ENCODE data around the gene NEURL1B. TPM values are rescaled to one million over a fixed set of nuclear protein-coding genes. Genes with fewer than 3 reads are reported as not detected.

The NEURL1B gene
- polyA plus RNA-seq, 1 of the 3 experiments (the other 2 are of a cell fraction): 2.8 TPM

GRCh38 chr5:172602783-172603231 lies 38.3 kb upstream of the NEURL1B start:
- TF ChIP-seq CTCF (IDR thresholded peaks at IDR 0.05): no peak
- TF ChIP-seq SIN3A (IDR thresholded peaks at IDR 0.05; ENCODE audit: borderline replicate concordance, low read depth, low read length): no peak
- no peak for TF ChIP-seq NFIC (IDR thresholded peaks at IDR 0.05; ENCODE audit: borderline replicate concordance)
- TF ChIP-seq USF1 (IDR thresholded peaks at IDR 0.05; ENCODE audit: borderline replicate concordance, low read depth): no peak
- no peak for TF ChIP-seq MXI1 (IDR thresholded peaks at IDR 0.05; ENCODE audit: low read depth, low read length)
- no peak for TF ChIP-seq RCOR1 (IDR thresholded peaks at IDR 0.05; ENCODE audit: low read length)
- TF ChIP-seq NRF1 (IDR thresholded peaks at IDR 0.05; ENCODE audit: low read depth, low read length): no peak
- TF ChIP-seq GABPA (IDR thresholded peaks at IDR 0.05; ENCODE audit: low read depth): no peak
- TF ChIP-seq TCF12 (IDR thresholded peaks at IDR 0.05): no peak
- TF ChIP-seq, protein P1, sequence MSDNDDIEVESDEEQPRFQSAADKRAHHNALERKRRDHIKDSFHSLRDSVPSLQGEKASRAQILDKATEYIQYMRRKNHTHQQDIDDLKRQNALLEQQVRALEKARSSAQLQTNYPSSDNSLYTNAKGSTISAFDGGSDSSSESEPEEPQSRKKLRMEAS (IDR thresholded peaks at IDR 0.05; ENCODE audit: low read depth): no peak
- TF ChIP-seq POLR2AphosphoS5 (IDR thresholded peaks at IDR 0.05; ENCODE audit: low read depth, low read length): no peak
- no peak for TF ChIP-seq RFX5 (IDR thresholded peaks at IDR 0.05; ENCODE audit: low read length)
- no peak for TF ChIP-seq RAD21 (IDR thresholded peaks at IDR 0.05; ENCODE audit: low read length)
- TF ChIP-seq, protein P2, sequence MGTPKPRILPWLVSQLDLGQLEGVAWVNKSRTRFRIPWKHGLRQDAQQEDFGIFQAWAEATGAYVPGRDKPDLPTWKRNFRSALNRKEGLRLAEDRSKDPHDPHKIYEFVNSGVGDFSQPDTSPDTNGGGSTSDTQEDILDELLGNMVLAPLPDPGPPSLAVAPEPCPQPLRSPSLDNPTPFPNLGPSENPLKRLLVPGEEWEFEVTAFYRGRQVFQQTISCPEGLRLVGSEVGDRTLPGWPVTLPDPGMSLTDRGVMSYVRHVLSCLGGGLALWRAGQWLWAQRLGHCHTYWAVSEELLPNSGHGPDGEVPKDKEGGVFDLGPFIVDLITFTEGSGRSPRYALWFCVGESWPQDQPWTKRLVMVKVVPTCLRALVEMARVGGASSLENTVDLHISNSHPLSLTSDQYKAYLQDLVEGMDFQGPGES (IDR thresholded peaks at IDR 0.05; ENCODE audit: low read depth, low read length): no peak
- Histone ChIP-seq H3K79me2 (ENCODE audit: insufficient read depth) (no peaks in the 10 kb centered on the region), H3F3A (replicated peaks; ENCODE audit: insufficient read depth) (no peaks in the 10 kb centered on the region), H3K27me3 (ENCODE audit: insufficient read depth) (no peaks in the 10 kb centered on the region; the same call in 1 of the 2 replicates), H3K9me2 (no peaks in the 10 kb centered on the region), H3K4me3 (ENCODE audit: low read depth in 2 of 2, low read length in 1 of 2) (no peak overlapping the region), H3K36me3 (replicated peaks in 1 of 2; ENCODE audit: control insufficient read depth in 1 of 2, insufficient read depth in 2 of 2, low read length in 1 of 2) (no peaks in the 10 kb centered on the region), H2AFZ (ENCODE audit: low read depth) (no peak overlapping the region), H3K4me1 (ENCODE audit: control insufficient read depth in 1 of 2, insufficient read depth in 2 of 2, low read depth in 1 of 2, low read length in 1 of 2) (no peaks in the 10 kb centered on the region), H3K4me2 (no peak overlapping the region), H3K27ac (ENCODE audit: low read depth in 2 of 2, low read length in 1 of 2) (no peak overlapping the region), H4K20me1 (ENCODE audit: insufficient read depth) (no peaks in the 10 kb centered on the region), H3K9me3 (no peaks in the 10 kb centered on the region), H3K9ac (no peak overlapping the region)
- CTCF ChIA-PET: interaction anchor here (1.2 to 2.0 kb wide), 2 partner anchors 11 to 12 kb away, joined by 3 to 4 read pairs; no protein-coding TSS in a partner anchor
- 60% methylated on average over 12 of the region's 14 CpGs for WGBS (ENCODE audit: low lambda C conversion rate)
- no peak for DNase-seq
- POLR2A ChIA-PET: no interaction called here

- Histone ChIP-seq H3K9me2 (no peaks in the 10 kb centered on the region), H3K27me3 (ENCODE audit: insufficient read depth) (no peaks in the 10 kb centered on the region; the same call in 1 of the 2 replicates), H3K27ac (ENCODE audit: low read depth in 2 of 2, low read length in 1 of 2) (no peak overlapping the region), H3K9ac (no peak overlapping the region), H3K9me3 (no peaks in the 10 kb centered on the region), H4K20me1 (ENCODE audit: insufficient read depth) (no peaks in the 10 kb centered on the region), H3F3A (replicated peaks; ENCODE audit: insufficient read depth) (no peaks in the 10 kb centered on the region), H3K36me3 (replicated peaks in 1 of 2; ENCODE audit: control insufficient read depth in 1 of 2, insufficient read depth in 2 of 2, low read length in 1 of 2) (no peaks in the 10 kb centered on the region), H3K79me2 (ENCODE audit: insufficient read depth) (no peaks in the 10 kb centered on the region), H3K4me3 (ENCODE audit: low read depth in 2 of 2, low read length in 1 of 2) (no peak overlapping the region), H2AFZ (ENCODE audit: low read depth) (no peak overlapping the region), H3K4me1 (ENCODE audit: control insufficient read depth in 1 of 2, insufficient read depth in 2 of 2, low read depth in 1 of 2, low read length in 1 of 2) (no peaks in the 10 kb centered on the region), H3K4me2 (no peak overlapping the region)
- WGBS (ENCODE audit: low lambda C conversion rate): 68% methylated on average over 15 of the region's 17 CpGs
- DNase-seq: no peak
- CTCF ChIA-PET: interaction anchor here (1.2 to 1.5 kb wide), 2 partner anchors 12 to 94 kb away, joined by 3 to 4 read pairs; no protein-coding TSS in a partner anchor
- POLR2A ChIA-PET: no interaction called here
- no peak for TF ChIP-seq PBX3 (IDR thresholded peaks at IDR 0.05)
- no peak for TF ChIP-seq JUND (IDR thresholded peaks at IDR 0.05)
- no peak for TF ChIP-seq MEF2A (IDR thresholded peaks at IDR 0.05; ENCODE audit: borderline replicate concordance, low read depth)
- TF ChIP-seq GABPA (IDR thresholded peaks at IDR 0.05; ENCODE audit: low read depth): no peak
- TF ChIP-seq GATA2 (CRISPR knock-in tag; IDR thresholded peaks at IDR 0.05): no peak
- no peak for TF ChIP-seq SIN3A (IDR thresholded peaks at IDR 0.05; ENCODE audit: borderline replicate concordance, low read depth, low read length)
- no peak for TF ChIP-seq TAF1 (IDR thresholded peaks at IDR 0.05; ENCODE audit: borderline replicate concordance, low read depth, low read length)
- TF ChIP-seq USF1 (IDR thresholded peaks at IDR 0.05; ENCODE audit: borderline replicate concordance, low read depth): no peak
- no peak for TF ChIP-seq FOXJ3 (CRISPR knock-in tag; IDR thresholded peaks at IDR 0.05)
- TF ChIP-seq RCOR1 (IDR thresholded peaks at IDR 0.05; ENCODE audit: low read length): no peak
- TF ChIP-seq TEAD4 (IDR thresholded peaks at IDR 0.05; ENCODE audit: borderline replicate concordance, insufficient read depth): no peak
- TF ChIP-seq SMC3 (IDR thresholded peaks at IDR 0.05; ENCODE audit: low read depth, low read length): no peak
Observed at GRCh38 chr5:172603251-172603806, 37.7 kb upstream of the NEURL1B start.
